ENCODE results near the gene TEAD3.
A peak's percentile ranks its signal among the peaks of the same experiment; 100 is the strongest.

TEAD3 gene

DNA sequence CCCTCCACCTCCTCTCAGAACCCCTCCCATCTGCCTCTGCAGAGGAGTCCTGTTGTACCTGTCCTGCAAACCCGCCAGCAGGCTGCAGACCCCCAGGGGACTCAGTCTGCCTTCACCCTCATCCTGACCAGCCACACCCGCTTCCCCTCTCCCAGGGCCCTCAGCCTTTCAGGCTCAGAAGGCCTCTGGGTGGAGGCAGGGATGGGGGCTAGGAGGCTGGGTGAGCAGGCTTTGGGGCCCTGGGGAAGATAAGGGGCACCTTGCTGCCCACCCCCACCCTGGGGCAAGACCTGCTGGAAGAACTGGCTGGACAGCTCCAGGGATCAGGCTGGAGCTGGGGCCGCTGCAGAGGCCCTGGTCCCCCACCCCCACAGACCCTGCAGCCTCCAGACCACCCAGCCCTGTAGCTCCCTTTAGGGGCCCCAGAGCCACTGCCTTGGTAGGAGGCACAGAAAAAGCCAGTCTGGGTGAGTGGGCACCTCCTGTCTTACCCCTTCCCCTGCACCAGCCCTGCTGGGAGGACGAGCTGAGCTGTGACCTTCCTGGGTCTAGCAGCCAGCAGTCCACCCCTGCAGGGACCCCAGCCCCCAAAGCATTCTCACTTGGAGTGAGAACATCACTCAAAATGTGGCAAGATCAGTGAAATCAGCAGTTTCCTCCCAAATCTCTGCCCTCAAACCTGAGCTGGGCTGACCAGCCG lies 5.2 kb downstream of the TEAD3 start:
- DNase-seq (ENCODE audit: low spot score), result no peak
- TF ChIP-seq, protein P1, sequence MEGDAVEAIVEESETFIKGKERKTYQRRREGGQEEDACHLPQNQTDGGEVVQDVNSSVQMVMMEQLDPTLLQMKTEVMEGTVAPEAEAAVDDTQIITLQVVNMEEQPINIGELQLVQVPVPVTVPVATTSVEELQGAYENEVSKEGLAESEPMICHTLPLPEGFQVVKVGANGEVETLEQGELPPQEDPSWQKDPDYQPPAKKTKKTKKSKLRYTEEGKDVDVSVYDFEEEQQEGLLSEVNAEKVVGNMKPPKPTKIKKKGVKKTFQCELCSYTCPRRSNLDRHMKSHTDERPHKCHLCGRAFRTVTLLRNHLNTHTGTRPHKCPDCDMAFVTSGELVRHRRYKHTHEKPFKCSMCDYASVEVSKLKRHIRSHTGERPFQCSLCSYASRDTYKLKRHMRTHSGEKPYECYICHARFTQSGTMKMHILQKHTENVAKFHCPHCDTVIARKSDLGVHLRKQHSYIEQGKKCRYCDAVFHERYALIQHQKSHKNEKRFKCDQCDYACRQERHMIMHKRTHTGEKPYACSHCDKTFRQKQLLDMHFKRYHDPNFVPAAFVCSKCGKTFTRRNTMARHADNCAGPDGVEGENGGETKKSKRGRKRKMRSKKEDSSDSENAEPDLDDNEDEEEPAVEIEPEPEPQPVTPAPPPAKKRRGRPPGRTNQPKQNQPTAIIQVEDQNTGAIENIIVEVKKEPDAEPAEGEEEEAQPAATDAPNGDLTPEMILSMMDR (IDR thresholded peaks at IDR 0.05), result no peak
- Histone ChIP-seq H3K4me3 (peak overlapping the region; percentile 66), H3K27ac (peak overlapping the region; percentile 98 to 99)

DNA sequence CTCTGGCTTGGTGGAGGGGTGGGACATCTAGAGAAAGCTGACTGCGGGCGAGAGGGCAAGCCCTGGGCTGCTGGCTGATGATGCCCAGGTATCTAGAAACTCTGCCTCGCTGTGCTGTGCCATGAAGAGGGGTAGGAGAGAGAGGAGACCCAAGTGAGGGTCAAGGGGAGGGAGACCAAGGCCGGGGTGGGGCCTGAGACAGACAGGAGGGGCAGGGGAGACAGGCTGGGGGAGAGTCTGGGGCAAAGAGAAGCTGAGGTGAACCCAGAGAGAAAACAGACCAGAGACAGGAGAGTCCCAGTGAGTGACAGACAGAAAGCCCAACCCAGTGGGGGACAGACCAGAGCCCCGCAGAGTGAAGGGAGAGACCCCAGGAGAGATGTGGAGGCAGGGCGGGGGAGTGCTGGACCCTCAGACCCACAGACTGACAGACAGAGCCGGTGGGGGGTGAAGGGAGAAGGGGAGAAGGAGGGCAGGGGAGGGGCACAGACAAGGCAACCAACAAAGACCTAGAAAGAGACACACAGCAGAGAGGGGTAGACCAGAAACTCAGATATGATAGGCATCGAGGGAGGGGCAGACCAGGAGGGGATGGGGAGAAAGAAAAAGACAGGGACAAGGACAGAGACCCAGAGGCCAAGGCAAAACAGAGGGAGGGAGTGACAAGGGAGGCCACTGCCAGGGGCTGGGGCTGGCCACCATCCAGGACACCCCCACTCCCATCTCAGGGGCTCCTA lies 5.9 kb downstream of the TEAD3 start:
- no peak for DNase-seq (ENCODE audit: low spot score)
- TF ChIP-seq, protein P1 (IDR thresholded peaks at IDR 0.05), result no peak
- H3K27ac ChIP-seq, result peak overlapping the region; percentile 98 to 99
- peak overlapping the region; percentile 66 for H3K4me3 ChIP-seq

GRCh38 chr6:35489995-35490791 lies 6.7 kb downstream of the TEAD3 start:
- DNase-seq (ENCODE audit: low spot score), result peak; percentile 96
- Histone ChIP-seq H3K27ac (peak overlapping the region; percentile 98 to 99), H3K4me3 (peak overlapping the region; percentile 66)
- TF ChIP-seq, protein P1 (IDR thresholded peaks at IDR 0.05), result no peak

DNA sequence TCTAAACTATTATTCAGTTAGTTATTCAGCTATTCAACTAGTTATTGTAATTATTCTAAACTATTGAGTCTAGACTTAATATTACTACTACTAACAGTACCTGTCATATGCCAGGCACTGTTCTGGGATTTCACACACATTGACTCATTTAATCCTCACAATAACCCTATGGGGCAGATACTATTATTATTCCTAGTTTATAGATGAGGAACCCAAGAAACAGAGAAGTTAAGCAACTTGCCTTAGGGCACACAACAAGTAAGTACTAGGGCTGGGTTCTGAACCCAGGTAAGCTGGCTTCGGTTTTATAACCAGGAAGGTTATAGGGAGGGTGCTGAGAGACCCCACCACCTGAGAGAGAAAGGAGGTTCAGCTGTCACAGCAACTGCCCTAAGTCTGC lies 7.8 kb downstream of the TEAD3 start:
- Histone ChIP-seq H3K27ac (peak overlapping the region; percentile 98 to 99), H3K4me3 (no peak overlapping the region)
- no peak for DNase-seq (ENCODE audit: low spot score)
- TF ChIP-seq, protein P1 (IDR thresholded peaks at IDR 0.05), result no peak

DNA sequence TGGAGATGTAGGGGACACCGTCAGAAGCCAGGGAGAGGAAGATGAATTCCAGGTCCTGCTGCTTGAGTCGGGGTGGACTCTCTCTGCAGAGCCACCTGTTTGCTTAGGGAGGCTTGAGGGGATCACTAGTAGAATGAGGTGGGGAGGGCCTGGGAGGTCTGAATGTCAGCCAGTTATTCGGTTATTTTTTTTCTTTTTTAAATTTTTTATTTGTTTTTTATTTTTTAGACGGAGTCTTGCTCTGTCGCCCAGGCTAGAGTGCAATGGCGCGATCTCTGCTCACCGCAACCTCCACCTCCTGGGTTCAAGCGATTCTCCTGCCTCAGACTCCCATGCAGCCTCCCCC lies 8.4 kb downstream of the TEAD3 start:
- TF ChIP-seq, protein P1 (IDR thresholded peaks at IDR 0.05), result no peak
- Histone ChIP-seq H3K27ac (peak overlapping the region; percentile 98 to 99), H3K4me3 (no peak overlapping the region)
- DNase-seq (ENCODE audit: low spot score), result no peak

- Histone ChIP-seq H3K4me3 (no peak overlapping the region), H3K27ac (peak overlapping the region; percentile 86 to 99)
- no peak for DNase-seq (ENCODE audit: low spot score)
- TF ChIP-seq, protein P1 (IDR thresholded peaks at IDR 0.05), result no peak
Measured at GRCh38 chr6:35487658-35488516, 9.0 kb downstream of the TEAD3 start.
